ENCODE data around the gene SLAMF8.

- TF ChIP-seq EP300 (IDR thresholded peaks at IDR 0.05) (no peak), CTCF (IDR thresholded peaks at IDR 0.05) (no peak), POLR2AphosphoS5 (IDR thresholded peaks at IDR 0.05) (no peak)
Measured at GRCh38 chr1:159781992-159782391, 44.7 kb upstream of the SLAMF8 start.

All from sigmoid colon (tissue), 4 donors.